ENCODE data around the gene TNS1. TPM values are rescaled to one million over a fixed set of nuclear protein-coding genes. Genes with fewer than 3 reads are reported as not detected.

The TNS1 gene
- total RNA-seq, 1 experiment from 2014 or later, result 3.4 TPM

- TF ChIP-seq CTCF (conservative IDR thresholded peaks at IDR 0.05), result no peak
- Mint-ChIP-seq H3K4me1 (0 out of 4 replicates have a peak, but pooled peaks cover 0 to 5% of the 10 kb centered on the region in 2 experiments), H3K27me3 (ENCODE audit: low read depth) (peaks cover 43% of the 10 kb centered on the region), H3K36me3 (ENCODE audit: insufficient read depth in 1 of 3, low read depth in 3 of 3) (no peaks in the 10 kb centered on the region; a peak in 1 of 7 replicates), H3K27ac (no peak overlapping the region), H3K9me3 (peaks cover 8 to 10% of the 10 kb centered on the region in 2 experiments; a peak in 4 of 5 replicates), H3K4me3 (no peak overlapping the region)
- Histone ChIP-seq H2BK20ac (ENCODE audit: low read depth, low read length, poor library complexity, severe bottlenecking) (no peak overlapping the region), H3K79me1 (ENCODE audit: insufficient read depth, low read depth, low read length, poor library complexity, severe bottlenecking) (no peaks in the 10 kb centered on the region), H4K8ac (replicated peaks; ENCODE audit: insufficient read length, low read depth, low read length) (no peak overlapping the region), H2BK12ac (ENCODE audit: insufficient read length, low read depth, low read length) (no peak overlapping the region), H3K4me1 (ENCODE audit: insufficient read depth, low read length) (peaks cover 2% of the 10 kb centered on the region; the same call in 1 of the 2 replicates), H2BK120ac (ENCODE audit: low read depth, low read length, poor library complexity, severe bottlenecking) (no peak overlapping the region), H3K79me2 (ENCODE audit: insufficient read depth, low read length) (no peaks in the 10 kb centered on the region), H3K56ac (ENCODE audit: insufficient read length, low read depth, low read length) (no peak overlapping the region), H2BK5ac (ENCODE audit: insufficient read length, low read length) (no peak overlapping the region), H4K91ac (ENCODE audit: insufficient read length, low read depth, low read length) (no peak overlapping the region), H3K23me2 (ENCODE audit: insufficient read length, low read depth, low read length, poor library complexity, severe bottlenecking) (no peaks in the 10 kb centered on the region), H3K27me3 (ENCODE audit: insufficient read depth, low read length) (no peaks in the 10 kb centered on the region), H3K18ac (ENCODE audit: insufficient read length, low read depth, low read length) (no peak overlapping the region), H2AK5ac (ENCODE audit: insufficient read length, low read length) (no peak overlapping the region), H3K4me2 (ENCODE audit: insufficient read depth, insufficient read length, low read length) (no peak overlapping the region), H4K5ac (ENCODE audit: insufficient read length, low read depth, low read length) (no peak overlapping the region), H3T11ph (ENCODE audit: low read length) (no peak overlapping the region), H3K27ac (ENCODE audit: insufficient read length, low read depth, low read length) (no peak overlapping the region), H3K4ac (ENCODE audit: low read depth, low read length) (no peak overlapping the region), H4K20me1 (ENCODE audit: control insufficient read depth, insufficient read depth, insufficient read length) (no peaks in the 10 kb centered on the region), H2BK15ac (ENCODE audit: low read depth, low read length) (no peak overlapping the region), H3K14ac (ENCODE audit: insufficient read depth, low read length) (no peak overlapping the region), H2AFZ (ENCODE audit: low read length) (no peak overlapping the region), H3K23ac (ENCODE audit: insufficient read length, low read depth, low read length) (no peak overlapping the region), H3K9me3 (ENCODE audit: control insufficient read depth, low read depth, low read length) (no peaks in the 10 kb centered on the region), H3K9ac (ENCODE audit: extremely low read depth, insufficient read length, low read length) (no peak overlapping the region)
- no peak for DNase-seq
- WGBS (ENCODE audit: extremely low coverage, insufficient read length, low lambda C conversion rate), result no CpG with 5 or more reads among the region's 2 CpGs
Measured at GRCh38 chr2:218041302-218042168, 38.7 kb upstream of the TNS1 start.
